GM21526 (cell line): ENCODE results near the gene CD79A.

Experiments used
- ATAC-seq: cut with Tn5 transposase; IDR thresholded peaks from one replicate; pipeline ENCODE4 v1.9.1; 2021; ENCODE audit warnings: moderate library complexity; ENCODE audit not compliant: unreplicated experiment, low FRiP score

CD79A gene

DNA sequence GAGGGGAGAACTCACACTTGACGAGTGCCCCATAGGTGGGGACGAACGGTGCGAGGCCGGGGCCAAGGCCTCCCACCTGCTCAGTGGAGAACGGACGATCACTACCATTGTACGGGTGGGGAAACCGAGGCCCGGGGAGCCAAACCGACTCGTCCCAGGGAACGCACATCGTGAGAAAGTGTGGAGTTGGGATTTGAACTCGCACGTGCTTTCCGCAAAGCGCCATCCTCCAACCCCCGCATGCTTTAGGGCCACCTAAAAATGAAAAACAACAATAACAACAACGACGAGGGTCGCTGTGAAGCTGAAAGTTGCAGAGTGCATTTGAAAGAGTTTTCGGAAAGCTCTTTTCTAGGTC lies 6.4 kb downstream of the CD79A start:
- no peak for ATAC-seq

DNA sequence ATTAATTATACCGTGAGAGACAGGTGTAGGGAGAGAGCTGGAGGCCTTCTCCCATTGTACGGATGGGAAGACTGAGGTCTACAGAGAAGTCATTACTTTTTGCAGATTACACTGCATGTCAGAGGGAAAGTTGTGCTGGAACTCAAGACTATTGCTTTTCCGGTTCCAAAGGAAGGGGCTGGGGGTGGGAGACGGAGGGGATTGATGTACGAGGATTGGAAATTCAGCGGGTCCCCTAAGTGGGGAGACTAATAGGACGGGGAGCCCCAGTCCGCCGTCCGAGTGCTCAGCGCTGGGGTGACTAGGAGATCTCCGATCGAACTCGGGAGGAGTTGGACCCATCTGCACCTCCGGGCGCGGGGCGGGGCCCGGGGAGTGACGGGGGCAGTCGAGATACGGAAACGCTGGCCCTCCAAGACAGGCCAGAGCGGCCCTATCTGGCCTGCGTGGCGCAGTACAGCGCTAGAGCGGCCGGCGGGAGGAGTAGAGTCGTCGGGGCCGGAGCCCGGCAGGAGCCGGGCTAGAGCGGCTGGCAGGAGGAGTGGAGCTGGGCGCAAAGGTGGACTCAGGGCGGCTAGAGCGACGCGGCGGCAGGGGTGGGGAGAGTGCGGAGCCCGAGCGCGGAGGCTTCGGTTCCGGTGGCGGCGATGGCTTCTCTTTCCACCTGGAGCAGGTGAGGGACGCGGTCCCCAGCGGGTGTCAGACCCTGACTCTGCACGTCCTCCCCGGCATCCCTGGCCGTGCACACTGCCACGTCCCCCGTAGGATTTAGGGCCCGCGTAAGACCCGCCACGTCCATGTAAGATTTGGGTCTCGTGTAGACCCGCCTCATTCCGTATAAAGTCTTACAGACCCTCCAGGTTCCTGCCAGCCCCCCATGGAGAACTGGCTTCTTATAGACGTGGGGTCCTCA lies 7.0 kb downstream of the CD79A start:
- peak; percentile 66 for ATAC-seq

DNA sequence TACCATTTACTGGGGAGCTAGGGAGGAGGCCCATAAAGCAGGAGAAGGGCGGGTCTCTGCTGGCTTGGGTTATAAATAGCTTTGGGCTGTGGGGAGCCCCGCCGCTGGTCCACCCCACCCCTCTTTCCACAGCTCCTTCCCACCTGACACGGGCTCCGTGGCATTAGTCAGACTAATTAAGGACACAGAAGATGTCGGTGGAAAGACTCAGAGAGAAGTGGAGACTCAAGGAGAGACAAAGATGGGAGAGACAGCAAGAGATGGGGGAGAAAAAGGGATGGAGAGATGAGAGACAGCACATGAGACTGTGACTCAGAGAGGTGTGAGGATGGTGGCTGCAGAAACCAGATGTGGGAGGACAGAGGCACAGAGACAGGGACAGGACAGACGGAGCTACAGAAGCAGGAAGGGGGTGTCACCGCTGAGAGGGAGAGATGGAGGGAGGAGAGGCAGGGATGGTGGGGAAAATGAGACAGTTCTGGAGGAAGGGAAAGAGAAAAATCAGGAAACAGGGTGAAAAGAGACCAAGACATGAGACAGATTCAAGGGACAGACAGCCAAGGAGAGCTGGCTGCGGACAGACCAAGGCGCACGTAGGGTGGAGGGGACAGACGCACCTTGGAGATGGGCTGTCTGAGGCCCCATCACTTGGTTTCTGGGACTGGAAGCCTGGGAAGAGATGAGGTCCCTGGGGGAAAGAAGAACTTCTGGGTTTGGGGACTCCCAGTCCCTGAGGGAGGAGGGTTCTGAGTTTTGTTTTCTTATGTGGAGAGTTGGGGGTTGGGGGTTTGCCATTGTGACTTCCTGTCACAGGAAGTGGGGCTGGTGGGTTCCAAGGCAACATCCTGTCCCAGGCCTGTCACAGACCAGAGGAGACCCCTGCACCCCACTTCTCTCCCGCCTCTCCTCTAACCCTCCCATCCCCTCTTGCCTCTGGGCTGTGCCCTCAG lies 10.0 kb downstream of the CD79A start:
- ATAC-seq, result no peak

DNA sequence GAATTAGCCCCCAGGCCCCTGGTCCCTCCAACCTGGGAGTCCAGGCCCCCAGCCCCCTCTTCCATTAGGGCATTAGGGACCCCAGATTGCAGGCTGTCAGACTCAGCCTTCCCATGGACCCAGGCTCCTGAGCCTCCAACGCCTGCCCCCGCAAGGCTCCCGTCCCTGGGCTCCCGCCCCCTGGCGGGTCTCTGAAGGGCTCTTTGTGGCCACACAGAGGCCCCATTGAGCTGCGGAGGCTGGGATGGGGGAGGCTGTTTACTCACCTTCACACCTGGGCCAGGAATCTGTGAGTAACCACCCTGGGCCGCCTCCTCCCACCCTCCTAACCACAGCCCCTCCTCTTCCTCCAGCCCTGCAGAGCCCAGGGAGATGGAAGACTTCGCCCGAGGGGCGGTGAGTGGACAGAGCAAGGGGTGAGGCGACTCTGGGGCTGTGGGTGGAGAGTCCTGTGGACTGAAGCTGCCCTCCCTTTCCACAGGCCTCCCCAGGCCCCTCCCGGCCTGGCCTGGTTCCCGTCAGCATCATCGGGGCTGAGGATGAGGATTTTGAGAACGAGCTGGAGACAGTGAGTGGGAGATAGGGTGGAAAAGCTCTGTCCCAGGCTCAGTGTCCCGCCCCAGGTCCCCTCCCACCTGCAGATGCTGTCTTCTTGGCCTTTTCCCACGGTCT lies 10.8 kb downstream of the CD79A start:
- ATAC-seq, result no peak

DNA sequence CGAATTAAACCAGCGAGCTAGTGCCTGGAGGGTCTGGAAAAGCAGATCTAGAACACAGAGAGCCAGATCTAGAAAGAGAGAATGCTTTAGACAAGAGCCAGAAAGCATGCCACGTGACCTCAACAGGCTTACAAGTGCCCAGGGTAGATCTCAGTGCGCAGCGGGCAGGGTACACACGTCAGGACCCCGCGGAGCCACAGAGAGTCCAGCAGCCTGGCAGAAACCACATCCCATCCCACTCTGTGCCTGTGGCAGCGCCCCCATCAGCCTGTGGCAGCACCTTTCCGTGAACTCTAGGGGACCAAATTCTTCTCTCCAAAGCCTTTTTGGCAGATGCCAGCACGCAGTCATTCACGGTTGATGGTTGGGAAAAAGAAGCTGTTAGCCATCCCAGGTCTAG lies 11.8 kb downstream of the CD79A start:
- ATAC-seq, result no peak

DNA sequence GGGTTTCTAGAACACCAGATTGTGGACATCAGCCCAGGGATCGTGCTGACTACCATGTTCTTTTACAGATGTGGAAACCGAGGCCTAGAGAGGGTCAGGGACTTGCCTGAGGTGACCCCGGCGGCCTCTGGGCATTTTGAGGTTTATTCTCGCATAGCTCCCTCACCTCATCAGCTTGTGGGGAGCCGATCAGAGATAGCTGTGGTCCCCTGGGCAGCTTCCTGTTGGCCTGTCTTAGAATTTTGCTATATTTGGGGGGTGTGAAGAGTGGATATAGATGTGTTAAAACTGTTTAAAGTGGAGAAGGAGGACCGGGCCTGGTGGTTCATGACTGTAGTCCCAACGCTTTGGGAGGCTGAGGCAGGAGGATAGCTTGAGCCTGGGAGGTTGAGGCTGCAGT lies 12.8 kb downstream of the CD79A start:
- no peak for ATAC-seq

DNA sequence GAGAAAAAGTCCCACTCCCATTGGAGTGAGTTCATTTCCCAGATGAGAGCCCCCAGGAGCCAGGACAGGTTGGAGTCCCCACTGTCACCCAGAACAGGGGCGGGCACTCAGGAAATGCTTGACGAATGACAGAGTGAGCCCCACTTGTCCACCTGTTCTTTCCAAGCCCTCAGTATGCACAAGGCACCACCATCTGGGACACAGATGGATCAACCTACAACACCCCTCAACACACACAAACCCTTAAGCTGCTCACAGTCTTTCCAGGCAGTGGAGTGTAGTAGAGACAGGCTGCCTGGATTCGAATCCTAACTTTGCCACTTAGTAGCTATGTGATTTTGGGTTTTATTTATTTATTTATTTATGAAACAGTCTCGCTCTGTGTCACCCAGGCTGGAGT lies 13.9 kb downstream of the CD79A start:
- ATAC-seq, result no peak

DNA sequence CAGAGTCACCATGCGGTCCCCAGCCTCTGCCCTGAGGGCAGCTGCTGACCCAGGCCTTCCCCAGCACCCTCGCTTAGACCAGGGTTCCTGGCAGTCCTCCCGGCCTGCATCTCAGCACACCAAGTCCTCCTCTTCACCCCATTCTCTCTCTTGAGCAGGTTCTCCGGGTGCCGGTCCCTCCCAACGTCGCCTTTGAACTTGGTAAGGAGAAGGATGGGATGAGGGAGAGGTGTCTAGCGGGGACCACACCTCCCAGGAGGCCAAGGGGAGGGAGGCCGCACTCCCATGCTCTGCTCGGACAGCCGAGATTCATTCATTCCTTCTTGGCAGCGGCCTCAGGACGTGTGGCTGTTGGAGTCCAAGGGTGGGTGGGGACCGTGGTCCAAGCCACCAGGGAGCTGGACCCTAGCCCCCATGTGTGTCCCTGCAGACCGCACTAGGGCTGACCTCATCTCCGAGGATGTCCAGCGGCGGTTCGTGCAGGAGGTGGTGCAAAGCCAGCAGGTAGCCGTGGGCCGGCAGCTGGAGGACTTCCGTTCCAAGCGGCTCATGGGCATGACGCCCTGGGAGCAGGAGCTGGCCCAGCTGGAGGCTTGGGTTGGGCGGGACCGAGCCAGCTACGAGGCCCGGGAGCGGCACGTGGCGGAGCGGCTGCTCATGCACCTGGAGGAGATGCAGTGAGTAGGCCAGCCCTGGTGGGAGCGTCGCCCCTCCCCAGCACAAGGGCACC lies 15.3 kb downstream of the CD79A start:
- no peak for ATAC-seq

DNA sequence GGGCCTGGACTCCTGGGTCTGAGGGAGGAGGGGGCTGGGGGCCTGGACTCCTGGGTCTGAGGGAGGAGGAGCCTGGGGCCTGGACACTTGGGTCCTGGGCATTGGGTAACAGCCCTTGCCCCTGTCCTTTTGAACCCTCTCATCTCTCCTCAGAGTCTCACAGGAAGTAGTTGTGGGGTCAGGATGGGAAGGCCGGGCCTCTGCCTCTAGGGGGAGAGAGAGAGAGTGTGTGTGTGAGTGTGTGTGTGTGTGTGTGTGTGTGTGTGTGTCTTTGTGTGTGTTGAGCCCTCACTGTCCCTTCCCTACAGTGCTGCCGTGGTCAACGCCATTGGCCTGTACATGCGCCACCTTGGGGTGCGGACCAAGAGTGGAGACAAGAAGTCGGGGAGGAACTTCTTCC lies 16.8 kb downstream of the CD79A start:
- no peak for ATAC-seq

DNA sequence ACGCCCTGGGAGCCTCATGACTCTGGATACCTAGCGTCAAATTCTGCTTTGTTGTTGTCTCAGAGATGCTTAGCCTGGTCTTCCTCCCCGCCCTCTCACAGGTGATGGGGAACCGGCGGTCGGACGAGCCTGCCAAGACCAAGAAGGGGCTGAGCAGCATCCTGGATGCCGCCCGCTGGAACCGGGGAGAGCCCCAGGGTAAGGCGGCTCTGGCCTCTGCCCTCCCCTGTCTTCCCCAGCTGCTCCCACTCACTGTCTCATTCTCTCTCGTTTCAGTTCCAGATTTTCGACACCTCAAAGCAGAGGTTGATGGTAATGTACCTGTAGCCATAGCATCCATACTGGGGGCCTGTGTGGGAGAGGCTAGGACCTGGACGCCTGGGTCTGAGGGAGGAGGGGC lies 17.3 kb downstream of the CD79A start:
- no peak for ATAC-seq

DNA sequence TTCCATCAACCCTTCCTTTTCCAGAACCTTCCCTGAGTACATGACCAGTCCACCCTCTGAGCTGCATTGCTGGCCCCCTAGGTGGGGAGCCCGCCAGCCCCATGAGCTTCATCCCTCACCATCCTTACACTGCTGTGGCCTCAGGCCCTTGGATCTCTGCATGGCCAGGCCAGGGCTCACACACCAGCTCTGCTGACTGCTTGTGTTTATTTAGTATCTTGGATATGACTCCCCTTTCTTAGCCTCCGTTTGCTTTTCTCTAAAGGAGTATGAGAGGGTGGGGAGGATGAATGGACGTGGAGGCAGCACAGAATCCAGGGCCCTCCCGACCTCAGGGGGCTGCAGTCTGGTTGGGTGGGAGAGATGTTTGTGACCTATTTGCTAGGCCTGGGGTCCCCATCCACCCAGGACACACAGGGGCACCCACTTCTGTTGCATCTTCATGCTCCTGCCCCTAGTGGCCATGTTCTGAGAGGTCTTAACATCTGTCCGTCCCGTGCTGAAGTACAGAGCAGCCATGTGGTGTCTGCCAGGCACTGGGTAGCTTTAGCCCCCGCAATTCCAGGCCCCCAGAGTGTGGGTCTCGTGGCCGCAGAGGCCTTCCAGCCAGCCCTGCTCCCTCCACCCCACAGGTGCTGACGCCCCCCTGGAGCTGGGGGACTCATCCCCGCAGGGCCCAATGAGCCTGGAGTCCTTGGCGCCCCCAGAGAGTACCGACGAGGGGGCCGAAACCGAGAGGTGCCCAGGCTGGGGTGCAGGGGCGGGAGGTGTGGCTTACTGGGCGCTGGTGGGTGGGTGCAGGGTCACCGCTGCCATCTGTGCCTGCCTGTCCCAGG lies 18.9 kb downstream of the CD79A start:
- no peak for ATAC-seq

DNA sequence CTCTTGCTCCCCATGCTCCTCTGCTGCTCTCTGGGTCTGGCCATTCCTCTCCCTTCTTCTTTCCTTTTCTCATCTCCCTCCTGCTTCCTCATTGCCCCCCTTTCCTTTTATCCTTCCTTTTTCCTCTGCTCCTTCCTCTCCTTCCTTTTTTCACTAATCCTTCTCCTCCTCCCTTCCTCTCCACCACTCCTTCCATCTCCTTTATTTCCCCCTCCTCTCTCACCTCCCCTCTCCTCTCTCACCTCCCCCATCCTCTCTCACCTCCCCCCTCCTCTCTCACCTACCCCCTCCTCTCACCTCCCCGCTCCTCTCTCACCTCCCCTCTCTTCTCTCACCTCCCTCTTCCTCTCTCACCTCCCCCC lies 19.5 kb downstream of the CD79A start:
- no peak for ATAC-seq

DNA sequence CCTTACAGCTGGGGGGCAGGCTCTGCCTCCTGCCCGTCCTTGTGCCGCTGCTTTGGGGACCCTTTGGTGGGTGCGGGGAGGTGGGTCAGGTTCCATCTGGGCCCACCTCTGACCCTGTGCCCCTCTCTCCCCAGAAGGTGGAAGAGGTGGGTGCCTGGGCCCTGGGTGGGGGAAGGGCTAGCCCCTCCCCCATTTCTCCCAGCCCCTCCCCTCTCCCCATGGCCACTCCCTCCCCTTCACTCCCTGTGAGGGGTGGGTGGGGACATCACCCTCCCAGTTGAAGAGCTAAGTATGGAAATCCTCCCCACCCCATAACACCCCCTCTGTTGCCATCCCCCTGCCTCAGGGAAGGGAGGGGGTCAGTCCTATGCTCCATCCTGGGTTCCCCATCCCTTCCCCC lies 20.1 kb downstream of the CD79A start:
- ATAC-seq, result no peak

DNA sequence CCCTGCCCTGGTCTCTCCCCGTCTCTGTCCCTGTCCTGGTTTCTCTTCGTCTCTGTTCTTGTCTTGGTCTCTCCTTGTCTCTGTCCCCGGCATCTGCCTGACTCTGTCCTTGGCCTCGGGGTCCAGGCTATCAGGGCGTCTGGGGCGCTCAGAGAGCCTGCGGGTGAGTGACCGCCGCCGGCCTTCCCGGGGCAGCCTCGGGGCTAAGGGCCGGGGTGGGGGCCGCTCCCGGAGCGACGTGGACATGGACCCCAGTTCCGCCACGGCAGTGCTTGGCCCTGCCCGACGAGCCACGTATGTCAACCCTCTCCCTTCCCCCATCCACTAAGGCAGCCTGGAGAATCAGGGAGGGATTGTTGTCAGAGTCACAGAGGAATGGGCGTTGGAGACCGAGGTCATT lies 20.7 kb downstream of the CD79A start:
- no peak for ATAC-seq

DNA sequence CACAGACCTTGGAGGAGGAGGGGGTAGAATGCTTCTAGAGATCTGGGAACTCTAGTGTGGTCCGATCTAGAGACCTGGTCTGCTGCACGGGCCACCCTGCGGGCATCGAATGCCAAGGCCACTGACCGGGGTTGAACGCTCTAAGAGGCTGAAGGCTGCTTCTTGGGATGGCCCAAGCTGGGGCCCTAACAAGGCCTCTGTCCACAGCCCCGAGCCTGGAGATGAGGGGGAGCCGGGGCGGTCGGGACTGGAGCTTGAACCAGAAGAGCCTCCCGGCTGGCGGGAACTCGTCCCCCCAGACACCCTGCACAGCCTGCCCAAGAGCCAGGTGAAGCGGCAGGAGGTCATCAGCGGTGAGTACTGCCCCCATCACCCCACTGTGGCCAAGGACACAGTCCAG lies 21.2 kb downstream of the CD79A start:
- no peak for ATAC-seq

DNA sequence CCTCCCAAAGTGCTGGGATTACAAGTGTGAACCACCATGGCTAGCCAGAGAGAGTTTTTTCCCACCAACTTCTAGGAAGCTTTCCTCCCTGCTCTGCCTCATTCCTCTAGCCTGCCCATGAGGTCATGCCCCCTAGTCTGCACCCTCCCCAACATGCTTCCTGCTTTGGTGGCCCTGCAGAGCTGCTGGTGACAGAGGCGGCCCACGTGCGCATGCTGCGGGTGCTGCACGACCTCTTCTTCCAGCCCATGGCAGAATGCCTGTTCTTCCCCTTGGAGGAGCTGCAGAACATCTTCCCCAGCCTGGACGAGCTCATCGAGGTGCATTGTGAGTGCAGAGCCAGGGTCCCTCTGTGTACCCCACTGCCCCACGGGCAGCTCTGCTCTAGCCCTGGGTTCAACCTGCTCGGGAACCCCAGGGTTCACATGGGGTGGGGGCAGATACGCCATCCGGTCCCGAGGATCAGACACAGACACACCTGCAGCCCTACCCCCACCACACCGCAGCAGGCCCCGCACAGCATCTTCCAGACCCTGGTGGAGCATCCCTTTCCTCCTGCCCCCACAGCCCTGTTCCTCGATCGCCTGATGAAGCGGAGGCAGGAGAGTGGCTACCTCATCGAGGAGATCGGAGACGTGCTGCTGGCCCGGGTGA lies 24.8 kb downstream of the CD79A start:
- ATAC-seq, result no peak

DNA sequence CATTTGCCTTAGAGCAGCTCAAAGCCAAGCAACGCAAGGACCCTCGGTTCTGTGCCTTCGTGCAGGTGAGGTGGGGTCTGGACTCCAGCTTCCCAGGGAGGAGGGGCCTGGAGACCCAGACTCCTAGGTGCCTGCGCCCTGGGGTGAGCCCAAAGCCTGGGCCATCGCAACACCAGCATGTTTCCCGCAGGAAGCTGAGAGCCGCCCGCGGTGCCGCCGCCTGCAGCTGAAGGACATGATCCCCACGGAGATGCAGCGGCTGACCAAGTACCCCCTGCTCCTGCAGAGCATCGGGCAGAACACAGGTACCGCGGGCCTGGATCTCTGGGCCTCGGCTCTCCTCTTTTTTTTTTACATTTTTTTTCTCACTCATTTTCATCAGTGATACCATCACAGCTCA lies 25.5 kb downstream of the CD79A start:
- no peak for ATAC-seq

DNA sequence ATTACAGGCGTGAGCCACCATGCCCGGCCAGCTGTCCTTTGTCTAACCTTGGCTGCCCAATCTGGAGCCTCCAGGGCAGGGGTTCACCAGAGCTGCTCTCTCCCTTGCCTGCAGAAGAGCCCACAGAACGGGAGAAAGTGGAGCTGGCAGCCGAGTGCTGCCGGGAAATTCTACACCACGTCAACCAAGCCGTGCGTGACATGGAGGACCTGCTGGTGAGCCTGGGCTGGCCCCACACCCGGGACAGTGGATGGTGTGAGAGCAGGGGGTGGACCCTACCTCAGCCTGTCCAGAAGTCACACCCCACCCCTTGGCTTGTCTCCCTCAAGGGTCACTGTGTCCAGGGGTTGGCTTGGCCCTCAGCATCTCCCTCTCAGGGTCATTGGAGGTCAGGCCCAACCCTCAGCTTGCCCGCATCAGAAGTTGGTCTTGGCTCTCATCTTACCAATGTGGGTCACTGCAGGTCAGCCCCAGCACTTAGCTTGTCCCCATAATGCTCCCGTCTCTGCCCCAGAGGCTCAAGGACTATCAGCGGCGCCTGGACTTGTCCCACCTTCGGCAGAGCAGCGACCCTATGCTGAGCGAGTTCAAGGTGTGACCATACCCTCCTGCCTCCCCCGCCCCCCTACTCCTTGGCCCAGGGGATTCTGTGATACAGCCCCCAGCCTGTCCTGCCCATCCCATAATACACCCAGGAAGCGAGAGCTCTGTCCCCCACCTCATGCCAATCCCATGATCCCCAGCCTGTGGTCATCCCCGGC lies 26.3 kb downstream of the CD79A start:
- no peak for ATAC-seq
